H9 (cell line): ENCODE results near the gene NEURL1. TPM values are rescaled to one million over a fixed set of nuclear protein-coding genes. Genes with fewer than 3 reads are reported as not detected.

Experiments
- DNase-seq: peaks from one replicate; pipeline ENCODE4 v3.0.0-alpha.2; 2017
- H2AFZ ChIP-seq: one replicate; pipeline ENCODE4 v1.6.1; 2013; ENCODE audit warnings: mild to moderate bottlenecking, low read length, control low read depth, moderate library complexity
- H2AK5ac ChIP-seq: 2 replicates; pipeline ENCODE4 v1.6.1; 2013; ENCODE audit warnings: low read length, control low read depth, mixed read lengths; ENCODE audit not compliant: insufficient read length
- H2BK120ac ChIP-seq: one replicate; pipeline ENCODE4 v1.6.1; 2013; ENCODE audit warnings: low read depth, mild to moderate bottlenecking, low read length, control low read depth, inconsistent platforms; ENCODE audit not compliant: poor library complexity, severe bottlenecking
- H2BK12ac ChIP-seq: 2 replicates; pipeline ENCODE4 v1.6.1; 2013; ENCODE audit warnings: low read length, control low read depth, mixed read lengths, low read depth; ENCODE audit not compliant: insufficient read length
- H2BK15ac ChIP-seq: 2 replicates; pipeline ENCODE4 v1.6.1; 2013; ENCODE audit warnings: low read depth, low read length, control low read depth
- H2BK20ac ChIP-seq: one replicate; pipeline ENCODE4 v1.6.1; 2013; ENCODE audit warnings: low read depth, mild to moderate bottlenecking, low read length, control low read depth, inconsistent platforms; ENCODE audit not compliant: poor library complexity, severe bottlenecking
- H2BK5ac ChIP-seq: 2 replicates; pipeline ENCODE4 v1.6.1; 2013; ENCODE audit warnings: low read length, control low read depth, mixed read lengths; ENCODE audit not compliant: insufficient read length
- H3K14ac ChIP-seq: 2 replicates; pipeline ENCODE4 v1.6.1; 2013; ENCODE audit warnings: low read length, control low read depth; ENCODE audit not compliant: insufficient read depth
- H3K18ac ChIP-seq: 2 replicates; pipeline ENCODE4 v1.6.1; 2013; ENCODE audit warnings: low read depth, mild to moderate bottlenecking, mixed read lengths, low read length, control low read depth; ENCODE audit not compliant: insufficient read length
- H3K23ac ChIP-seq: 2 replicates; pipeline ENCODE4 v1.6.1; 2013; ENCODE audit warnings: low read length, control low read depth, mixed read lengths, low read depth; ENCODE audit not compliant: insufficient read length
- H3K23me2 ChIP-seq: 2 replicates; pipeline ENCODE4 v1.6.1; 2013; ENCODE audit warnings: low read depth, mild to moderate bottlenecking, mixed read lengths, low read length, control low read depth; ENCODE audit not compliant: insufficient read length, poor library complexity, severe bottlenecking
- H3K27ac ChIP-seq: 2 replicates; pipeline ENCODE4 v1.5.1; 2013; ENCODE audit warnings: low read length, control low read depth, mixed read lengths, low read depth; ENCODE audit not compliant: insufficient read length
- H3K27me3 ChIP-seq: 2 replicates; pipeline ENCODE4 v1.6.1; 2013; ENCODE audit warnings: low read length, control low read depth, inconsistent platforms; ENCODE audit not compliant: insufficient read depth
- H3K4ac ChIP-seq: 2 replicates; pipeline ENCODE4 v1.6.1; 2013; ENCODE audit warnings: low read depth, mild to moderate bottlenecking, control low read depth, inconsistent platforms, low read length, moderate library complexity
- H3K4me1 ChIP-seq: 2 replicates; pipeline ENCODE4 v1.6.1; 2013; ENCODE audit warnings: low read length, control low read depth, inconsistent platforms; ENCODE audit not compliant: insufficient read depth
- H3K4me2 ChIP-seq: 2 replicates; pipeline ENCODE4 v1.6.1; 2013; ENCODE audit warnings: low read length, control low read depth, mixed read lengths; ENCODE audit not compliant: insufficient read length, insufficient read depth
- H3K56ac ChIP-seq: 2 replicates; pipeline ENCODE4 v1.6.1; 2013; ENCODE audit warnings: low read depth, mild to moderate bottlenecking, mixed read lengths, low read length, control low read depth; ENCODE audit not compliant: insufficient read length
- H3K79me1 ChIP-seq: 2 replicates; pipeline ENCODE4 v1.6.1; 2013; ENCODE audit warnings: low read depth, mild to moderate bottlenecking, moderate library complexity, low read length, control low read depth, inconsistent platforms; ENCODE audit not compliant: insufficient read depth, poor library complexity, severe bottlenecking
- H3K79me2 ChIP-seq: 2 replicates; pipeline ENCODE4 v1.6.1; 2013; ENCODE audit warnings: low read length, control low read depth, inconsistent platforms; ENCODE audit not compliant: insufficient read depth
- H3K9ac ChIP-seq: 2 replicates; pipeline ENCODE4 v1.6.1; 2013; ENCODE audit warnings: low read length, control low read depth, mixed read lengths; ENCODE audit not compliant: insufficient read length; ENCODE audit errors: extremely low read depth
- H3K9me3 ChIP-seq: one replicate; pipeline ENCODE4 v1.6.1; 2013; ENCODE audit warnings: low read depth, low read length, inconsistent platforms; ENCODE audit not compliant: control insufficient read depth
- H3T11ph ChIP-seq: one replicate; pipeline ENCODE4 v1.6.1; 2013; ENCODE audit warnings: mild to moderate bottlenecking, low read length, control low read depth, inconsistent platforms
- H4K20me1 ChIP-seq: one replicate; pipeline ENCODE4 v1.6.1; 2013; ENCODE audit not compliant: control insufficient read depth, insufficient read length, insufficient read depth
- H4K5ac ChIP-seq: 2 replicates; pipeline ENCODE4 v1.6.1; 2013; ENCODE audit warnings: low read depth, mild to moderate bottlenecking, mixed read lengths, low read length, control low read depth; ENCODE audit not compliant: insufficient read length
- H4K8ac ChIP-seq: replicated peaks from 2 replicates; pipeline ENCODE4 v1.6.1; 2013; ENCODE audit warnings: low read length, control low read depth, mixed read lengths, low read depth; ENCODE audit not compliant: insufficient read length
- H4K91ac ChIP-seq: 2 replicates; pipeline ENCODE4 v1.6.1; 2013; ENCODE audit warnings: low read depth, mild to moderate bottlenecking, moderate library complexity, mixed read lengths, low read length, control low read depth; ENCODE audit not compliant: insufficient read length
- H3K27ac Mint-ChIP-seq, 3 experiments: 2 replicates in 2 of 3; 3 replicates in 1 of 3; pipeline ENCODE4 v1.8.0; 2020 to 2021; ENCODE audit warnings: mixed read lengths in 3 of 3, mild to moderate bottlenecking in 1 of 3, moderate library complexity in 1 of 3
- H3K27me3 Mint-ChIP-seq: 2 replicates; pipeline ENCODE4 v1.8.0; 2021; ENCODE audit warnings: low read depth, mild to moderate bottlenecking, moderate library complexity, mixed read lengths
- H3K36me3 Mint-ChIP-seq, 3 experiments: 2 replicates in 2 of 3; 3 replicates in 1 of 3; pipeline ENCODE4 v1.8.0; 2020 to 2021; ENCODE audit warnings: low read depth in 3 of 3, mixed read lengths in 3 of 3; ENCODE audit not compliant: insufficient read depth in 1 of 3
- H3K4me1 Mint-ChIP-seq, 2 experiments: 2 replicates each; pipeline ENCODE4 v1.8.0; 2020; ENCODE audit warnings: mixed read lengths in 2 of 2
- H3K4me3 Mint-ChIP-seq, 2 experiments: 2 replicates in 1 of 2; 3 replicates in 1 of 2; pipeline ENCODE4 v1.8.0; 2020 to 2021; ENCODE audit warnings: mild to moderate bottlenecking in 2 of 2, mixed read lengths in 2 of 2, moderate library complexity in 1 of 2
- H3K9me3 Mint-ChIP-seq, 2 experiments: 2 replicates in 1 of 2; 3 replicates in 1 of 2; pipeline ENCODE4 v1.8.0; 2020; ENCODE audit warnings: mild to moderate bottlenecking in 2 of 2, mixed read lengths in 2 of 2, moderate library complexity in 1 of 2
- WGBS: extraction: QIAGEN DNeasy Blood & Tissue Kit; methylation state at CpG from one replicate; pipeline ENCODE4 v1.1.7; 2013; ENCODE audit warnings: missing lambda C conversion rate, low lambda C conversion rate, mixed read lengths; ENCODE audit not compliant: insufficient read length; ENCODE audit errors: extremely low coverage; 5-methylcytosine and 5-hydroxymethylcytosine counted together
- total RNA-seq: library from RNA; stranded (reverse); gene quantifications from 2 replicates; pipeline ENCODE4 v1.2.1, GENCODE V29; 2021
- TF ChIP-seq, protein P1 (sequence below): fragments of 200-600 bp; sonication (generic); conservative IDR thresholded peaks from 3 replicates; pipeline ENCODE4 v1.8.0; 2021; ENCODE audit warnings: antibody characterized with exemption, mild to moderate bottlenecking

The NEURL1 gene
- total RNA-seq, 1 experiment from 2014 or later: 1.2 TPM

DNA sequence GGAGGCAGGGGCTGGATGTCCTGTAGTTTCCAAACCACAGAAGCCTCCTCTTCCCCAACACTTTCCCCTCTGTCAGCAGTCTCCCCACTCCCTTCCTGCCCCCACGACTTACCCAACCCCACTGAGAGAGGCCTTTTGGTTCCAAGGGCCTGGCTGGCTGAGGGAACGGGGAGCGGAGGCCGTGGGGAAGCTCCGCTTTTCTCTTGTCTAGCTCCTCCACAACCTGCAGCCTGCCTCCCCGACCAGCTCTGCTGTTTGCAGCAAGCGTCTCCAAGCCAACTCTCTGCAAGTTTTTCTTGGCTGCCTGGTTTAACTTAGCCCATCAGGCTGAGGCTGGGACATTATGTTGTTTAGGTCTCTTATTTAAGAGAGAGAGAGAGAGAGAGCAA lies 126.8 kb downstream of the NEURL1 start:
- H3T11ph ChIP-seq: no peak overlapping the region
- Mint-ChIP-seq H3K9me3 (no peaks in the 10 kb centered on the region), H3K4me3 (no peak overlapping the region), H3K36me3 (peaks cover 0 to 4% (median 0%) of the 10 kb centered on the region in 3 experiments; a peak in 2 of 7 replicates), H3K4me1 (peaks cover 2 to 5% of the 10 kb centered on the region in 2 experiments), H3K27ac (no peak overlapping the region), H3K27me3 (no peaks in the 10 kb centered on the region)
- H4K91ac ChIP-seq: no peak overlapping the region
- H3K4me1 ChIP-seq: 0 out of 2 replicates have a peak, but pooled peaks cover under 1% of the 10 kb centered on the region
- no peak for DNase-seq
- H4K20me1 ChIP-seq: no peaks in the 10 kb centered on the region
- TF ChIP-seq, protein P1, sequence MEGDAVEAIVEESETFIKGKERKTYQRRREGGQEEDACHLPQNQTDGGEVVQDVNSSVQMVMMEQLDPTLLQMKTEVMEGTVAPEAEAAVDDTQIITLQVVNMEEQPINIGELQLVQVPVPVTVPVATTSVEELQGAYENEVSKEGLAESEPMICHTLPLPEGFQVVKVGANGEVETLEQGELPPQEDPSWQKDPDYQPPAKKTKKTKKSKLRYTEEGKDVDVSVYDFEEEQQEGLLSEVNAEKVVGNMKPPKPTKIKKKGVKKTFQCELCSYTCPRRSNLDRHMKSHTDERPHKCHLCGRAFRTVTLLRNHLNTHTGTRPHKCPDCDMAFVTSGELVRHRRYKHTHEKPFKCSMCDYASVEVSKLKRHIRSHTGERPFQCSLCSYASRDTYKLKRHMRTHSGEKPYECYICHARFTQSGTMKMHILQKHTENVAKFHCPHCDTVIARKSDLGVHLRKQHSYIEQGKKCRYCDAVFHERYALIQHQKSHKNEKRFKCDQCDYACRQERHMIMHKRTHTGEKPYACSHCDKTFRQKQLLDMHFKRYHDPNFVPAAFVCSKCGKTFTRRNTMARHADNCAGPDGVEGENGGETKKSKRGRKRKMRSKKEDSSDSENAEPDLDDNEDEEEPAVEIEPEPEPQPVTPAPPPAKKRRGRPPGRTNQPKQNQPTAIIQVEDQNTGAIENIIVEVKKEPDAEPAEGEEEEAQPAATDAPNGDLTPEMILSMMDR: no peak
- H3K23me2 ChIP-seq: no peaks in the 10 kb centered on the region
- H2BK20ac ChIP-seq: no peak overlapping the region
- H3K9me3 ChIP-seq: no peaks in the 10 kb centered on the region
- H3K56ac ChIP-seq: no peak overlapping the region
- no peaks in the 10 kb centered on the region for H3K27me3 ChIP-seq
- no peak overlapping the region for H2BK12ac ChIP-seq
- no peak overlapping the region for H3K4me2 ChIP-seq
- no peaks in the 10 kb centered on the region for H3K79me2 ChIP-seq
- H2AK5ac ChIP-seq: no peak overlapping the region
- no peak overlapping the region for H3K23ac ChIP-seq
- no peaks in the 10 kb centered on the region for H3K79me1 ChIP-seq
- H3K9ac ChIP-seq: no peak overlapping the region
- WGBS: no CpG with 5 or more reads among the region's 7 CpGs
- H2BK5ac ChIP-seq: no peak overlapping the region
- no peak overlapping the region for H3K4ac ChIP-seq
- H3K18ac ChIP-seq: no peak overlapping the region
- H3K14ac ChIP-seq: no peak overlapping the region; the same call in 1 of the 2 replicates
- no peak overlapping the region for H3K27ac ChIP-seq
- H2BK120ac ChIP-seq: no peak overlapping the region
- H2BK15ac ChIP-seq: no peak overlapping the region
- H2AFZ ChIP-seq: no peak overlapping the region
- no peak overlapping the region for H4K8ac ChIP-seq
- no peak overlapping the region for H4K5ac ChIP-seq
